ENCODE results near the gene AKNA.
A peak's percentile ranks its signal among the peaks of the same experiment; 100 is the strongest.

The AKNA gene

DNA sequence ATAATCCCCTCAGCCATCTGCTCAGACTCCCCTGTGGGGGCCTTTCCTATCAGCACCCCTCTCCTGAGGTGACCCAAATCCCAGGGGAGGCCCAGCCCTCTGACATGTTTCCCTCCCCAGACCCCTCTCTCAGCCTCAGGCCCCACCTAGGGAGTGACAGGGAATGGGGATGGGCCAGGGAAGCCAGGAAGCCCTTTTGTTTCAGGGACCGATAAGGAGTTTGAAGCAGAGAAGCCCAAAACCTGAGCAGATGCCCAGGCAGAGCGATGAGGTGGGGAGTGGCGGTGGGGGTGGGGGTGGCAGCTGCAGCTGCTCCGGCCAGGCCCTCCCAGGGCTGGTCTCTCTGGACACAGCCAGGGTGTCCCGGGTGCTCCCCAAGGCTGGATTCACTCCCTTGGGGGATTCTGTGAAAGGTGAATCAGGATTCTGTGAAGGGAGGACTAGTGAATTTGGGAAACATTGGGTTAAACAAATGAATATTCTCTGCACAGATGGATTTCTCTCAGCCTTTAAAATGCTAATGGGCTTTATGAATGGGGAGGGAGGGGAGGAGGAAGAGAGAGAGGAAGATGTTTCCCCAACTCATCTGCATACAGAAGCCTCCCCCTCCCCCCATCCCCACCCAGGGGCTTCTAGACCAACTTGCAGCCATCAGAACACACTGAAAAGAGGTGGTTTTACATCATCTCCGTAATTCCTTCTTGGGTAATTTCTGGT, 17.4 kb downstream of the AKNA start:
- no CpG with 5 or more reads among the region's 6 CpGs for WGBS (ENCODE audit: insufficient coverage, insufficient read length)
- H3K36me3 ChIP-seq (ENCODE audit: control insufficient read depth, insufficient read depth, low read length), result peaks cover 6% of the 10 kb centered on the region; the same call in 1 of the 2 replicates
- H3K4me1 ChIP-seq (ENCODE audit: control insufficient read depth, insufficient read depth, low read length), result peaks cover 14% of the 10 kb centered on the region
- no peak for DNase-seq (ENCODE audit: low read depth, low spot score)
- peak overlapping the region; percentile 67 for H3K27ac ChIP-seq (ENCODE audit: low read length)
- no peaks in the 10 kb centered on the region for H3K9me3 ChIP-seq (ENCODE audit: control insufficient read depth, insufficient read depth, low read length)
- H3K27me3 ChIP-seq (ENCODE audit: control insufficient read depth, insufficient read depth, low read length), result no peaks in the 10 kb centered on the region
- no peak overlapping the region for H3K4me3 ChIP-seq (ENCODE audit: low read length)

- WGBS (ENCODE audit: insufficient coverage, insufficient read length), result 100% methylated on average over 6 of the region's 9 CpGs
- H3K27ac ChIP-seq (ENCODE audit: low read length), result peak overlapping the region; percentile 67
- H3K9me3 ChIP-seq (ENCODE audit: control insufficient read depth, insufficient read depth, low read length), result no peaks in the 10 kb centered on the region
- H3K4me3 ChIP-seq (ENCODE audit: low read length), result no peak overlapping the region
- peaks cover 14% of the 10 kb centered on the region for H3K4me1 ChIP-seq (ENCODE audit: control insufficient read depth, insufficient read depth, low read length)
- DNase-seq (ENCODE audit: low read depth, low spot score), result no peak
- H3K36me3 ChIP-seq (ENCODE audit: control insufficient read depth, insufficient read depth, low read length), result peaks cover 6% of the 10 kb centered on the region; the same call in 1 of the 2 replicates
- H3K27me3 ChIP-seq (ENCODE audit: control insufficient read depth, insufficient read depth, low read length), result no peaks in the 10 kb centered on the region
Measured at GRCh38 chr9:114369216-114370130, 18.3 kb downstream of the AKNA start.

- Histone ChIP-seq H3K9me3 (ENCODE audit: control insufficient read depth, insufficient read depth, low read length) (no peaks in the 10 kb centered on the region), H3K27ac (ENCODE audit: low read length) (no peak overlapping the region), H3K4me3 (ENCODE audit: low read length) (no peak overlapping the region), H3K4me1 (ENCODE audit: control insufficient read depth, insufficient read depth, low read length) (peaks cover 14% of the 10 kb centered on the region), H3K36me3 (ENCODE audit: control insufficient read depth, insufficient read depth, low read length) (peaks cover 6% of the 10 kb centered on the region; the same call in 1 of the 2 replicates), H3K27me3 (ENCODE audit: control insufficient read depth, insufficient read depth, low read length) (no peaks in the 10 kb centered on the region)
- no peak for DNase-seq (ENCODE audit: low read depth, low spot score)
- no CpG with 5 or more reads among the region's 14 CpGs for WGBS (ENCODE audit: insufficient coverage, insufficient read length)
Measured at GRCh38 chr9:114367772-114368569, 19.8 kb downstream of the AKNA start.

DNA sequence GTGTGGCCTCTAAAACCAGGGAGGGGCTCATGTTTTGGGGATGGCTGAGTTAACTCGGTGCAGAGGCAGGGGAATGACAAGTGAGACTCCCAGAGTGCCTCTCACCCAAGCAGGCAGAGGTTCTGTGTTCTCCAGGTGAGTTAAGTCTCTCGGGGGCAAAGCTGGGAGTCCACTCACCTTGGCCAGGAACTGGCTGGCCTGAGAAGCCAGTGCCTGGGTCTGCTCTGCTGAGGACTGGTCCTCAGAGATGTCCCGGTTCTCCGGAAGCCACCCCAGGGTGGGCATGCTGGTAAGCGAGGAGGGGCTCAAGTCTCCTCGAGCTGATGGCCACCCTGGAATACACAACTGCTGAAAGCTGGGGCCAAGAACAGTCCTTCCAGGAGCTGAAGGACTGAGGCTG, 20.4 kb downstream of the AKNA start:
- Histone ChIP-seq H3K9me3 (ENCODE audit: control insufficient read depth, insufficient read depth, low read length) (no peaks in the 10 kb centered on the region), H3K4me3 (ENCODE audit: low read length) (no peak overlapping the region), H3K27me3 (ENCODE audit: control insufficient read depth, insufficient read depth, low read length) (no peaks in the 10 kb centered on the region), H3K36me3 (ENCODE audit: control insufficient read depth, insufficient read depth, low read length) (peaks cover 9% of the 10 kb centered on the region; the same call in 1 of the 2 replicates), H3K27ac (ENCODE audit: low read length) (no peak overlapping the region), H3K4me1 (ENCODE audit: control insufficient read depth, insufficient read depth, low read length) (peaks cover 13% of the 10 kb centered on the region)
- DNase-seq (ENCODE audit: low read depth, low spot score), result no peak
- WGBS (ENCODE audit: insufficient coverage, insufficient read length), result no CpG with 5 or more reads among the region's 6 CpGs

GRCh38 chr9:114366334-114367128, 21.3 kb downstream of the AKNA start:
- no peak overlapping the region for H3K27ac ChIP-seq (ENCODE audit: low read length)
- no peaks in the 10 kb centered on the region for H3K9me3 ChIP-seq (ENCODE audit: control insufficient read depth, insufficient read depth, low read length)
- peaks cover 10% of the 10 kb centered on the region; the same call in 1 of the 2 replicates for H3K4me1 ChIP-seq (ENCODE audit: control insufficient read depth, insufficient read depth, low read length)
- no peaks in the 10 kb centered on the region for H3K27me3 ChIP-seq (ENCODE audit: control insufficient read depth, insufficient read depth, low read length)
- peaks cover 14% of the 10 kb centered on the region; the same call in 1 of the 2 replicates for H3K36me3 ChIP-seq (ENCODE audit: control insufficient read depth, insufficient read depth, low read length)
- H3K4me3 ChIP-seq (ENCODE audit: low read length), result no peak overlapping the region
- WGBS (ENCODE audit: insufficient coverage, insufficient read length), result no CpG with 5 or more reads among the region's 10 CpGs
- no peak for DNase-seq (ENCODE audit: low read depth, low spot score)

- Histone ChIP-seq H3K4me3 (ENCODE audit: low read length) (no peak overlapping the region), H3K4me1 (ENCODE audit: control insufficient read depth, insufficient read depth, low read length) (peaks cover 6% of the 10 kb centered on the region; the same call in 1 of the 2 replicates), H3K9me3 (ENCODE audit: control insufficient read depth, insufficient read depth, low read length) (no peaks in the 10 kb centered on the region), H3K27ac (ENCODE audit: low read length) (no peak overlapping the region), H3K36me3 (ENCODE audit: control insufficient read depth, insufficient read depth, low read length) (peaks cover 15% of the 10 kb centered on the region; the same call in 1 of the 2 replicates), H3K27me3 (ENCODE audit: control insufficient read depth, insufficient read depth, low read length) (no peaks in the 10 kb centered on the region)
- WGBS (ENCODE audit: insufficient coverage, insufficient read length), result no CpG with 5 or more reads among the region's 2 CpGs
- DNase-seq (ENCODE audit: low read depth, low spot score), result no peak
Measured at GRCh38 chr9:114365194-114365593, 22.6 kb downstream of the AKNA start.

GRCh38 chr9:114364134-114365041, 23.4 kb downstream of the AKNA start:
- no peaks in the 10 kb centered on the region for H3K9me3 ChIP-seq (ENCODE audit: control insufficient read depth, insufficient read depth, low read length)
- no peak overlapping the region for H3K4me3 ChIP-seq (ENCODE audit: low read length)
- H3K27me3 ChIP-seq (ENCODE audit: control insufficient read depth, insufficient read depth, low read length), result no peaks in the 10 kb centered on the region
- H3K4me1 ChIP-seq (ENCODE audit: control insufficient read depth, insufficient read depth, low read length), result 0 out of 2 replicates have a peak, but pooled peaks cover under 1% of the 10 kb centered on the region
- DNase-seq (ENCODE audit: low read depth, low spot score), result no peak
- WGBS (ENCODE audit: insufficient coverage, insufficient read length), result no CpG with 5 or more reads among the region's 6 CpGs
- H3K27ac ChIP-seq (ENCODE audit: low read length), result no peak overlapping the region
- peaks cover 20% of the 10 kb centered on the region; the same call in 1 of the 2 replicates for H3K36me3 ChIP-seq (ENCODE audit: control insufficient read depth, insufficient read depth, low read length)

- WGBS (ENCODE audit: insufficient coverage, insufficient read length), result no CpG with 5 or more reads among the region's 2 CpGs
- Histone ChIP-seq H3K27ac (ENCODE audit: low read length) (no peak overlapping the region), H3K36me3 (ENCODE audit: control insufficient read depth, insufficient read depth, low read length) (peaks cover 20% of the 10 kb centered on the region; the same call in 1 of the 2 replicates), H3K9me3 (ENCODE audit: control insufficient read depth, insufficient read depth, low read length) (no peaks in the 10 kb centered on the region), H3K27me3 (ENCODE audit: control insufficient read depth, insufficient read depth, low read length) (no peaks in the 10 kb centered on the region), H3K4me1 (ENCODE audit: control insufficient read depth, insufficient read depth, low read length) (no peaks in the 10 kb centered on the region), H3K4me3 (ENCODE audit: low read length) (no peak overlapping the region)
- DNase-seq (ENCODE audit: low read depth, low spot score), result no peak
Measured at GRCh38 chr9:114363424-114363823, 24.4 kb downstream of the AKNA start.

- Histone ChIP-seq H3K36me3 (ENCODE audit: control insufficient read depth, insufficient read depth, low read length) (peaks cover 23% of the 10 kb centered on the region), H3K4me1 (ENCODE audit: control insufficient read depth, insufficient read depth, low read length) (no peaks in the 10 kb centered on the region), H3K27ac (ENCODE audit: low read length) (no peak overlapping the region), H3K9me3 (ENCODE audit: control insufficient read depth, insufficient read depth, low read length) (no peaks in the 10 kb centered on the region), H3K4me3 (ENCODE audit: low read length) (no peak overlapping the region), H3K27me3 (ENCODE audit: control insufficient read depth, insufficient read depth, low read length) (no peaks in the 10 kb centered on the region)
- no peak for DNase-seq (ENCODE audit: low read depth, low spot score)
- WGBS (ENCODE audit: insufficient coverage, insufficient read length), result no CpG with 5 or more reads among the region's 12 CpGs
Measured at GRCh38 chr9:114362394-114362793, 25.4 kb downstream of the AKNA start.

Measured in iPS DF 6.9 (cell line).